Thyroid gland (tissue), 4 donors: ENCODE results near the gene MAPK1IP1L.

Source experiments
- CTCF ChIP-seq, 6 experiments: fragments of 200-600 bp in 3 of 6; fragments of 450-650 bp in 3 of 6; sonication (generic) in 3 of 6; IDR thresholded peaks; one replicate each; pipeline ENCODE4 v1.5.1; 2016 to 2019; ENCODE audit warnings: antibody characterized with exemption in 6 of 6, mild to moderate bottlenecking in 2 of 6, inconsistent platforms in 1 of 6, moderate library complexity in 1 of 6
- POLR2A ChIP-seq, 2 donors: fragments of 450-650 bp; IDR thresholded peaks; one replicate each; pipeline ENCODE4 v1.6.1; 2017; ENCODE audit warnings: antibody characterized with exemption in 2 of 2, mild to moderate bottlenecking in 2 of 2, moderate library complexity in 1 of 2

DNA sequence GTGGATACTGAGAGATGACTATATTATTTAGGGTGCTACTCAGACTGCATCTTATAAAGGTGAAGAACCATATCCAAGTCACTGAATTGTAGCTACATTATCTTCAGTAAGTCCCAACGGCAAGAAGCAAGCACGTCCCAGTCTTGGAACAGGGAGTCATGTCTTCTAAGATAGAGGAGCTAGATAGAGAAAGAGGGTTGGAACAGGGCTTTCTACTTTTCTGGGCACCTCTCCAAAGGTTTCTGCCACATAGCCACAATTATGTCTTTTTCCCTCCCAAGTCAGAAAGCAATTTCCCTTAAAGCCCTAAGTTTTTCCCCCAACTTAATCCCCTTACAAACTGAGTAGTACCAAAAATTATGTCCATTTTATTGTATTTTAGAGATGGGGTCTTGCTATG, 22.4 kb downstream of the MAPK1IP1L start:
- TF ChIP-seq POLR2A (IDR thresholded peaks at IDR 0.05) (no peak), CTCF (IDR thresholded peaks at IDR 0.05) (no peak)
